AG09319 (cell line): ENCODE results near the gene TLX2.

Experiments
- DNase-seq: peaks from one replicate; pipeline ENCODE4 v3.0.0-alpha.2; 2010; ENCODE audit warnings: low read depth; ENCODE audit errors: extremely low read depth
- TF ChIP-seq, protein P1 (sequence below): IDR thresholded peaks from 2 replicates; pipeline ENCODE4 v1.5.1; 2011; ENCODE audit warnings: low read depth, mild to moderate bottlenecking, inconsistent platforms, low read length, moderate library complexity

Gene TLX2

DNA sequence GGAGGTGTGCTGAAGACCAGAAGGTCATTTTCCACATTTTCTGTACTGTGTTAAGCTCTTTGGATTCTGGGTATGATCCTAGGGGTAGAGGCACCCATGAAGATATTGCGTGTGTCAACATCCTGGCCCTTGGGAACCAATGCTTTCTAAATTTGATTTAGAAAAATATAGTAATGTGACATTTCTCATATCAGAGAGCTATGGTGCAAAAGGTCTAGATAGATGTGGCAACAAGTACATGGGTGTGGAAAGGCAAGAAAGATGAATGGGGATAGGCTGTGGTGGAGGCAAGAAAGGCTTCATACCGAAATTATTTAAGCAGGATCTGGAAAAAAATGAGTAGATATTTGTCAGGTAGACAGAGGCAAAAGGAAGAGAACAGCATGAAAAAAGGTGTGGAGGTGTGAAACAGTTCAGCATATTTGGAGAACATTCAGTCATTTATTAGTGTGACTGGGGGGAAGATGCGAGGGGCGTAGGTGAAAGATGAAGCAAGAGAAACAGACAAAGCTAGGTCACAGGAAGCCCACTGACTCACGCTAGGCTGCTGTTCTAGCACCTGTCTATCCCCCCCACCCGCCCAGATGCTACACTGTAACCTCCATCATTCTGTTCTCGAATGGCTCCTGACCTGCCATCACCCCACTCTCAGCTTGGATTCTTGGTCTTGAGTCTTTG is 52.0 kb downstream of the TLX2 start:
- TF ChIP-seq, protein P1, sequence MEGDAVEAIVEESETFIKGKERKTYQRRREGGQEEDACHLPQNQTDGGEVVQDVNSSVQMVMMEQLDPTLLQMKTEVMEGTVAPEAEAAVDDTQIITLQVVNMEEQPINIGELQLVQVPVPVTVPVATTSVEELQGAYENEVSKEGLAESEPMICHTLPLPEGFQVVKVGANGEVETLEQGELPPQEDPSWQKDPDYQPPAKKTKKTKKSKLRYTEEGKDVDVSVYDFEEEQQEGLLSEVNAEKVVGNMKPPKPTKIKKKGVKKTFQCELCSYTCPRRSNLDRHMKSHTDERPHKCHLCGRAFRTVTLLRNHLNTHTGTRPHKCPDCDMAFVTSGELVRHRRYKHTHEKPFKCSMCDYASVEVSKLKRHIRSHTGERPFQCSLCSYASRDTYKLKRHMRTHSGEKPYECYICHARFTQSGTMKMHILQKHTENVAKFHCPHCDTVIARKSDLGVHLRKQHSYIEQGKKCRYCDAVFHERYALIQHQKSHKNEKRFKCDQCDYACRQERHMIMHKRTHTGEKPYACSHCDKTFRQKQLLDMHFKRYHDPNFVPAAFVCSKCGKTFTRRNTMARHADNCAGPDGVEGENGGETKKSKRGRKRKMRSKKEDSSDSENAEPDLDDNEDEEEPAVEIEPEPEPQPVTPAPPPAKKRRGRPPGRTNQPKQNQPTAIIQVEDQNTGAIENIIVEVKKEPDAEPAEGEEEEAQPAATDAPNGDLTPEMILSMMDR, result no peak
- DNase-seq, result no peak

DNA sequence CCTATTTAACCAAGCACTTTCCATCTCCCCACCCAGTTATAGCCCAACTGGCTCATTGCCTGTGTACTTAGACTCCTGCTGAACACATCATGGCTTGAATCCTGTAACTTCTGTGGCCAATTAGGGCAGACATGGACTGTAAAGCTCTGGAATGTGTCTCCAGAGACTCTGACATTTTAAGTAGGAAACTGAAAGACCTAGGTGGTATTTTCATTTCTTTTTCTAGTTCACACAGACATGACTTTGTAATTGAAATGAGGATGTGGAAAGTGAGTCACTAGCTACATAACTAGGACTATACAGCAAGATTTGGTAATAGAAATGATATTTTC is 52.5 kb downstream of the TLX2 start:
- DNase-seq, result peak; percentile 91
- TF ChIP-seq, protein P1, result no peak
